ENCODE results near the gene PRDX2. TPM values are rescaled to one million over a fixed set of nuclear protein-coding genes. Genes with fewer than 3 reads are reported as not detected.

The PRDX2 gene
- total and polyA plus RNA-seq, 7 experiments from 2014 or later, result 75.1 to 359 (median 118) TPM

- Mint-ChIP-seq H3K27me3 (peaks cover 0 to 2% (median 0%) of the 10 kb centered on the region in 5 donors), H3K27ac (peak overlapping the region; percentile 93 to 100 (median 99)), H3K36me3 (peaks cover 0 to 6% (median 0%) of the 10 kb centered on the region in 5 donors), H3K9me3 (peaks cover 0 to 27% (median 0%) of the 10 kb centered on the region in 11 donors), H3K4me1 (peaks cover 17 to 30% (median 22%) of the 10 kb centered on the region in 7 donors), H3K4me3 (peak overlapping the region; percentile 61 to 95 (median 84))
- H3K4me1 ChIP-seq (ENCODE audit: control insufficient read depth in 2 of 2, insufficient read depth in 2 of 2, low read length in 2 of 2), result peaks cover 41 to 43% of the 10 kb centered on the region in 2 donors
- ATAC-seq, result no peak
- no peaks in the 10 kb centered on the region for H3K9me3 ChIP-seq (ENCODE audit: control insufficient read depth in 2 of 3, low read length in 3 of 3)
- CTCF ChIA-PET, result interaction anchor here (0.8 to 3.0 kb wide), 2 partner anchors 9 to 12 kb away, joined by 3 to 22 read pairs; no protein-coding TSS in a partner anchor
- peak overlapping the region; percentile 99 for H3K27ac ChIP-seq (ENCODE audit: low read depth, low read length)
- peak in 2 of 9 donors; percentile 33 to 44 for DNase-seq
- intact Hi-C loops (cut with micrococcal nuclease), result no loop called here
- no peak overlapping the region for H3K4me3 ChIP-seq (ENCODE audit: low read length)
- POLR2A ChIA-PET, result interaction anchor here (0.6 to 2.4 kb wide), 4 partner anchors 9 to 54 kb away, joined by 3 to 23 read pairs (median 6); partner anchors contain the start of genes PRDX2 and THSD8
- no peaks in the 10 kb centered on the region for H3K27me3 ChIP-seq (ENCODE audit: control insufficient read depth in 2 of 2, insufficient read depth in 2 of 2, low read length in 2 of 2)
- H3K36me3 ChIP-seq (ENCODE audit: control insufficient read depth in 2 of 3, insufficient read depth in 3 of 3, low read length in 3 of 3), result peaks cover 0 to 20% (median 0%) of the 10 kb centered on the region in 3 experiments
Measured at GRCh38 chr19:12789098-12789903, 12.3 kb downstream of the PRDX2 start.

GRCh38 chr19:12788682-12789097 lies 12.9 kb downstream of the PRDX2 start:
- H3K4me3 ChIP-seq (ENCODE audit: low read length), result no peak overlapping the region
- H3K9me3 Mint-ChIP-seq, result peaks cover 0 to 24% (median 0%) of the 10 kb centered on the region in 11 donors
- H3K36me3 ChIP-seq (ENCODE audit: control insufficient read depth in 2 of 3, insufficient read depth in 3 of 3, low read length in 3 of 3), result peaks cover 0 to 20% (median 0%) of the 10 kb centered on the region in 3 experiments
- H3K36me3 Mint-ChIP-seq, result peaks cover 0 to 6% (median 0%) of the 10 kb centered on the region in 5 donors
- no peaks in the 10 kb centered on the region for H3K9me3 ChIP-seq (ENCODE audit: control insufficient read depth in 2 of 3, low read length in 3 of 3)
- H3K27ac ChIP-seq (ENCODE audit: low read depth, low read length), result peak overlapping the region; percentile 99
- H3K4me3 Mint-ChIP-seq, result peak overlapping the region; percentile 61 to 91 (median 80)
- H3K4me1 Mint-ChIP-seq, result peaks cover 13 to 27% (median 19%) of the 10 kb centered on the region in 7 donors
- H3K27me3 ChIP-seq (ENCODE audit: control insufficient read depth in 2 of 2, insufficient read depth in 2 of 2, low read length in 2 of 2), result no peaks in the 10 kb centered on the region
- peaks cover 38 to 44% of the 10 kb centered on the region in 2 donors for H3K4me1 ChIP-seq (ENCODE audit: control insufficient read depth in 2 of 2, insufficient read depth in 2 of 2, low read length in 2 of 2)
- ATAC-seq (no peak), DNase-seq (peak in 2 of 9 donors; percentile 47 to 63)
- intact Hi-C loops (cut with micrococcal nuclease), result no loop called here
- peaks cover 0 to 2% (median 0%) of the 10 kb centered on the region in 5 donors for H3K27me3 Mint-ChIP-seq
- peak overlapping the region; percentile 93 to 100 (median 96) for H3K27ac Mint-ChIP-seq
- ChIA-PET POLR2A (interaction anchor here (1.2 to 2.4 kb wide), 2 partner anchors 11 to 14 kb away, joined by 3 to 23 read pairs; partner anchors contain the start of genes PRDX2 and THSD8), CTCF (interaction anchor here (3.0 kb wide), 1 partner anchor 11 kb away, joined by 22 read pairs; no protein-coding TSS in a partner anchor)

- no peaks in the 10 kb centered on the region for H3K9me3 ChIP-seq (ENCODE audit: control insufficient read depth in 2 of 3, low read length in 3 of 3)
- ChIA-PET POLR2A (interaction anchor here (2.4 kb wide), 1 partner anchor 10 kb away, joined by 23 read pairs; no protein-coding TSS in a partner anchor), CTCF (interaction anchor here (3.0 kb wide), 1 partner anchor 11 kb away, joined by 22 read pairs; no protein-coding TSS in a partner anchor)
- no peaks in the 10 kb centered on the region for H3K27me3 ChIP-seq (ENCODE audit: control insufficient read depth in 2 of 2, insufficient read depth in 2 of 2, low read length in 2 of 2)
- ATAC-seq, result no peak
- peaks cover 42 to 49% of the 10 kb centered on the region in 2 donors for H3K4me1 ChIP-seq (ENCODE audit: control insufficient read depth in 2 of 2, insufficient read depth in 2 of 2, low read length in 2 of 2)
- H3K36me3 ChIP-seq (ENCODE audit: control insufficient read depth in 2 of 3, insufficient read depth in 3 of 3, low read length in 3 of 3), result peaks cover 0 to 18% (median 0%) of the 10 kb centered on the region in 3 experiments
- peaks cover 13 to 30% (median 24%) of the 10 kb centered on the region in 7 donors for H3K4me1 Mint-ChIP-seq
- H3K36me3 Mint-ChIP-seq, result peaks cover 0 to 4% (median 0%) of the 10 kb centered on the region in 5 donors
- peaks cover 0 to 22% (median 0%) of the 10 kb centered on the region in 11 donors for H3K9me3 Mint-ChIP-seq
- H3K27me3 Mint-ChIP-seq, result peaks cover 0 to under 1% (median 0%) of the 10 kb centered on the region in 5 donors
- intact Hi-C loops (cut with micrococcal nuclease), result no loop called here
- peak overlapping the region in 9 of 10 donors; percentile 9 to 91 (median 48) for H3K4me3 Mint-ChIP-seq
- H3K4me3 ChIP-seq (ENCODE audit: low read length), result no peak overlapping the region
- H3K27ac Mint-ChIP-seq, result peak overlapping the region; percentile 78 to 100 (median 96)
- DNase-seq, result no peak
- H3K27ac ChIP-seq (ENCODE audit: low read depth, low read length), result peak overlapping the region; percentile 99
Measured at GRCh38 chr19:12788042-12788681, 13.4 kb downstream of the PRDX2 start.

GRCh38 chr19:12787458-12787857 lies 14.1 kb downstream of the PRDX2 start:
- no peaks in the 10 kb centered on the region for H3K27me3 ChIP-seq (ENCODE audit: control insufficient read depth in 2 of 2, insufficient read depth in 2 of 2, low read length in 2 of 2)
- DNase-seq (no peak), ATAC-seq (no peak)
- Mint-ChIP-seq H3K9me3 (peaks cover 0 to 16% (median 0%) of the 10 kb centered on the region in 11 donors), H3K4me1 (peaks cover 13 to 30% (median 24%) of the 10 kb centered on the region in 7 donors), H3K36me3 (no peaks in the 10 kb centered on the region), H3K4me3 (no peak overlapping the region), H3K27ac (peak overlapping the region in 7 of 9 donors; percentile 58 to 100 (median 94)), H3K27me3 (no peaks in the 10 kb centered on the region)
- POLR2A ChIA-PET, result interaction anchor here (2.4 kb wide), 1 partner anchor 10 kb away, joined by 23 read pairs; no protein-coding TSS in a partner anchor
- CTCF ChIA-PET, result interaction anchor here (3.0 kb wide), 1 partner anchor 10 kb away, joined by 22 read pairs; no protein-coding TSS in a partner anchor
- H3K4me3 ChIP-seq (ENCODE audit: low read length), result no peak overlapping the region
- H3K36me3 ChIP-seq (ENCODE audit: control insufficient read depth in 2 of 3, insufficient read depth in 3 of 3, low read length in 3 of 3), result peaks cover 0 to 11% (median 0%) of the 10 kb centered on the region in 3 experiments
- peak overlapping the region; percentile 98 for H3K27ac ChIP-seq (ENCODE audit: low read depth, low read length)
- no peaks in the 10 kb centered on the region for H3K9me3 ChIP-seq (ENCODE audit: control insufficient read depth in 2 of 3, low read length in 3 of 3)
- peaks cover 43 to 54% of the 10 kb centered on the region in 2 donors for H3K4me1 ChIP-seq (ENCODE audit: control insufficient read depth in 2 of 2, insufficient read depth in 2 of 2, low read length in 2 of 2)
- intact Hi-C loops (cut with micrococcal nuclease), result no loop called here

GRCh38 chr19:12786952-12787351 lies 14.6 kb downstream of the PRDX2 start:
- intact Hi-C loops (cut with micrococcal nuclease), result no loop called here
- DNase-seq (no peak), ATAC-seq (no peak)
- Mint-ChIP-seq H3K4me3 (no peak overlapping the region), H3K4me1 (peaks cover 13 to 33% (median 28%) of the 10 kb centered on the region in 7 donors), H3K27ac (peak overlapping the region in 7 of 9 donors; percentile 58 to 100 (median 94)), H3K27me3 (no peaks in the 10 kb centered on the region), H3K36me3 (no peaks in the 10 kb centered on the region), H3K9me3 (peaks cover 0 to 13% (median 0%) of the 10 kb centered on the region in 11 donors)
- Histone ChIP-seq H3K4me1 (ENCODE audit: control insufficient read depth in 2 of 2, insufficient read depth in 2 of 2, low read length in 2 of 2) (peaks cover 44 to 54% of the 10 kb centered on the region in 2 donors), H3K27ac (ENCODE audit: low read depth, low read length) (peak overlapping the region; percentile 98), H3K36me3 (ENCODE audit: control insufficient read depth in 2 of 3, insufficient read depth in 3 of 3, low read length in 3 of 3) (peaks cover 0 to 6% (median 0%) of the 10 kb centered on the region in 3 experiments), H3K9me3 (ENCODE audit: control insufficient read depth in 2 of 3, low read length in 3 of 3) (no peaks in the 10 kb centered on the region), H3K27me3 (ENCODE audit: control insufficient read depth in 2 of 2, insufficient read depth in 2 of 2, low read length in 2 of 2) (no peaks in the 10 kb centered on the region), H3K4me3 (ENCODE audit: low read length) (no peak overlapping the region)
- ChIA-PET CTCF (interaction anchor here (3.0 kb wide), 1 partner anchor 9 kb away, joined by 22 read pairs; no protein-coding TSS in a partner anchor), POLR2A (no interaction called here)

Measured in naive thymus-derived CD4-positive, alpha-beta T cell (primary cell).